GM21825 (cell line): Measurements from ENCODE around the gene STUM.
A peak's percentile ranks its signal among the peaks of the same experiment; 100 is the strongest.

Experiments
- ATAC-seq: cut with Tn5 transposase; IDR thresholded peaks from one replicate; pipeline ENCODE4 v1.9.1; 2021; ENCODE audit warnings: mild to moderate bottlenecking, moderate library complexity; ENCODE audit not compliant: unreplicated experiment

The STUM gene

DNA sequence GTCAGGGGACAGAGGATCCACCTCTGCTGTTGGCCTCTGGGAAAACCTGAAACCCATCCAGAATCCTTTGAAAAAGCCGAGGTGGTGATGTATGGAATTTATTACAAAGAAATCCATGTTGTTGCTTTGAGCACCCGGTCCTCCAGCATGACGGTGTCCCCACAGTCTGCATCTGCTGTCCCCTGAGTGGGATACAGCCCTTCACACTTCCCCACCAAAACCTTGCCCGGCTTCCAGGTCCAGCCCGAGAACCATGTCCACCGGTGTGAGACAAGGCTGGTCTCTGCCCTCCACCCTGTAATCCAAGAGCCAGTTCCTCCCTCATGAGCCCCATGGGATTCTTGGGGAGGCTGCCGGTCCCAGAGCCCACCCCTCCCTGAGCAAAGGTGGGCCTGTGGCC lies 70.5 kb downstream of the STUM start:
- ATAC-seq, result no peak

DNA sequence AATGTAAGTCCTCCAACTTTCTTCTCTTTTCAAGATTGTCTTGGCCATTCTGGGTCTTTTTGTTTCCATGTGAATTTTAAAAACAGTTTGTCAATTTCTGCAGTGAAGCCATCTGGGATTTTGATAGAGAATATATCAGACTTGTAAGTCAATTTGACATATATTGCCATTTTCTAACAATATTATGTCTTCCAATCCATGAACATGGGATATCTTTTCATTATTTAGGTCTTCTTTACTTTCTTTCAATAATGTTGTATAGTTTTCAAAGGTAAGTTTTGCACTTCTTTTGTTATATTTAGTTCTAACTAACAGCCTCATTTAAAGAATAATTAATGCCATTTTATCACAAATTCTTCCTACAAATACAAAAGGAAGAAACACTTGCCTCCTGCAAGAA lies 73.4 kb downstream of the STUM start:
- ATAC-seq, result no peak

DNA sequence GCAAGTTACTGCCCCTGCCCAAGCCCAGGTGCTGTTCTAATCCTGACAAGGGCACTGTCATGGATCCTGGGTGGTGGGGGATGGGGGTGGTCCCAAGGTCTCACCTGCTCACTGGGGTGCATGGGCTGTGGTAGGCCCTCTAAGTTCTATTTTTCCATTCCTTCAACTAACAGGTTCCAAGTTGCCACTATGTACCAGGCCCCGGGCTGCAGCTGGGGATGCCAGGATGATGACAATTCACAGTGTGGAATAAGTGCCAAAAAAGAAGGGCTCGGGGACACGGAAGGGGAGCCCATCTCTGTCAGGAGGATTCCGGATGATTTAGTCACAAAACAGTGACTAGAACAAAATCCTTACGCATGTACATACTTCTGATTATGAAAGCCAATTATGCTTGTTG lies 76.0 kb downstream of the STUM start:
- ATAC-seq, result no peak

- ATAC-seq, result no peak
These were observed 76.8 kb downstream of the STUM start for GRCh38 chr1:226625326-226625725.

GRCh38 chr1:226625832-226626576 lies 77.4 kb downstream of the STUM start:
- peak; percentile 9 for ATAC-seq

GRCh38 chr1:226626577-226626956 lies 78.0 kb downstream of the STUM start:
- ATAC-seq, result peak; percentile 67

GRCh38 chr1:226627050-226627755 lies 78.6 kb downstream of the STUM start:
- no peak for ATAC-seq

DNA sequence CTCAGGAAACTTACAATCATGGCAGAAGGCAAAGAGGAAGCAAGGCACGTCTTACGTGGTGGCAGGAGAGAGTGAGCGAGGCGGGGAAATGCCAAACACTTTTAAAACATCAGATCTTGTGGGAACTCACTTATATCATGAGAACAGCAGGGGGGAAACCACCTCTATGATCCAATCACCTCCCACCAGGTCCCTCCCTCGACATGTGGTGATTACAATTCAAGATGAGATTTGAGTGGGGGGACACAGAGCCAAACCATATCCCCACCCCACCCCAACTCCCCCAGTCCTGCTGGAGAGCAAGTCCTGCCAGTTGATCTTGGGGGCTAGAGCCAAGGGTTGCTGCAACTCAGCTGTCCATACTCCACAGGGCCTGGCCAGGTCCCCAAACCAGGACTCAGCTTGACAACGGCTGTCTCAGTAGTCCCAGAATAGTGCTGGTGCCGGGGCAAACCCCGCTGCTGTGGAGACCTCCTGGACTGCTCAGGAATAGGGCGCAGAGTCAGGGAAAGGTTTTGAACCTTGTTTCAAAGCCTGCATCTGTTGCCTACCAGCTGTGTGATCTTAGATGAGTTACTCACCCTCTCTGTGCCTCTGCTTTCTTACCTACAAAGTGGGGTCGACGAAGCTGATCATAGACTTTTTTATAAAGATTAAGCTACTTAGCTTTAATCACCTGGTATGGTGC lies 79.5 kb downstream of the STUM start:
- no peak for ATAC-seq

DNA sequence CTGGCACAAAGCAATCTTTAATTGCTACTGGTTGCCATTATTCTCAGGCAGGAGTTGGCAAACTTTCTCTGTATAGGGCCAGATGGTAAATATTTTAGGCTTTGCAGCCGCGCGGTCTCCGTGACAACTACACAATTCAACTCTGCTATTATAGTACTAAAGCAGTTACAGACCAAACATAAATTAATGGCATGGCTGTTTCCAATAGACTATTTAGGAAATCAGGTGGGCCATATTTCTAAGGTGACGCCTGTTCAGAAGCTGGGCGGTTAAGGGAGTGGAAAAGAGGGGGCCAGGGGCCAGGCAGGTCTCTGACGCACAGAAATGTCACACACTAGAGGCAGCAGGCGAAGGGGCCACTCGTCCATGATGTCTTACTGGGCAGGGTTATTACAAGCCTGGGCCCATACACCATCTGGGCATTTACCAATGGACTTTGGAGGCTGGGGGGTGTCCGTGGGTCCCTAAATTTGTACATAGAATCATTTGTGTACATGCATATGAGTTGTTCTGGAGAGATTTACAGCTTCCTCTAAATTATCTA lies 80.1 kb downstream of the STUM start:
- no peak for ATAC-seq

GRCh38 chr1:226629210-226629895 lies 80.8 kb downstream of the STUM start:
- no peak for ATAC-seq

DNA sequence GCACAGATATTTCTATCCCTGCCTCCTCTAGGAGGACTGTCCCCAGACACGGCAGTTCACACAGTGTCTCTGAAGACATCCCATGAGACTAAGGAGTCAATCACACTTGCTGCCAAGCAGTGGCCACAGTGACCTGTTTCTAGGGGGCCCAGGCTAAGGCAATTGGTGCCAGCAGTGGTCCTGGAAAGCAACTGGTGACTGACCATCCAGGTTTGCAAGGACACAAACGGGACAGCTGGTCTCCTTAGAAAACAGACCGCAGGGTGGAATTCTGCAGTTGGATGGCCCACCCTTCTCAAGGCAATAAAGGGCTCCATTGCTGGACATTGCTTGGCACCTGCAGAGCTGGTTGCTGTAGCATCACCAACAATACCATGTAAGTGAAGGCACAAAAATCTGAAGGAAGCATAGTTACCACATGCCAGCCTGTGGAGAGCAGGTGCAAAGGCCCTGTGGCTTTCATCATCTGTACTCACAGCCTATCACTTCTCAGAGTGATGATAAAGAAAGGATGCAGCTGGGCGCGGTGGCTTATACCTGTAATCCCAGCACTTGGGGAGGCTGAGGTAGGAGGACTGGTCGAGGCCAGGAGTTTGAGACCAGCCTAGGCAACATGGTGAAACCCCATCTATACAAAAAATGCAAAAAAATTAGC lies 81.5 kb downstream of the STUM start:
- no peak for ATAC-seq

DNA sequence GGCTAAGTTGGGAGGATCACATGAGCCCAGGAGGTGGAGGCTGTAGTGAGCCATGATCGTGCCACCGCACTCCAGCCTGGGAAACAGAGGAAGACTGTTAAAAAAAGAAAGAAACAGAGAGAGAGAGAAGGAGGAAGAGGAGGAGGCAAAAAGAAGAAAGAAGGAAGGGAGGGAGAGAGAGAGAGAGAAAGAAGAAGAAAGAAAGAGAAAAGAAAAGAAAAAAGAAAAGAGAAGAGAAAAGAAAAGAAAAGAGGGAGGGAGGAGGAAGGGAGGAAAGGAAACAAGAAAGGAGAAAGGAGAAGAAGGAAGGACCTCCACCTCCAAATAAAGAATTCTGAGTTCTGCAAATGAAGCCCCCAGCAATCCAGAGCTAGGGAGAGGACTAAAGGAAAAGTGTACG lies 82.0 kb downstream of the STUM start:
- no peak for ATAC-seq

DNA sequence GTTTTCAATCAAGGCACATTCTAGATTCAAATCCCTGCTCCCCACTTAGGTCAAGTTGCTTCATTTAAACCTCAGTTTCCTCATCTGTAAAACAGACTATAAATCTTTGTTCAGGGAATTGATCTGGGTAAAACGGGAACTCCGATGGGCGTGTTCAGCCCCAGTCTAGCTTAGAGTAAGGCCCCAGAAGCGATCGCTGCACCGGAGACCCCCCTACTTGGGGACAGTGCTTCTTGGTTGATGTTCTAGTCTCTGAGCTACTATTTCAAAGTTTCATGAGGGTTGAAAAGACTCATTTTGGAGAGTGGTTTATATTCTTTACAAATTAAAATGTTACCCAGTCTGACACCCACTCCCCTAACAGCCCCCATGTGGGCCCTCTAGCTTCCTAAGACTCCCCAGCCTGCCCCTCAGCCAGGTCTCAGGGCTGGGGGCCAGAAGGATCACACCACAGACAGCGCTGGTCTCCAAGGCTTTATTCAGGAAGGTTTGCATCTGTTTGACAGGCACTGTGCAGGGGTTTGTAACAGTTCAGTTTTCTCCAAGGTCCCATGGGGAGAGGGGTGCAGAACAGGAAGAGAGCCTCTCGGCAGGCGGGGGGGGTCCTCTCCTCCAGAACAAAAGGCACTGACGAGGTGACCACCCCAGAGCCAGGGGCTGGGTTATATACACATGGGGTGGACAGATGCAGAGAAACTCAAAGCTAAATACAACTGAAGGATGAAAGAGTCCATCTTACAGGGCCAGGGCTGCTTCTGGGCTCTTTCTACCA lies 82.9 kb downstream of the STUM start:
- ATAC-seq, result no peak

GRCh38 chr1:226632169-226632879 lies 83.8 kb downstream of the STUM start:
- no peak for ATAC-seq

GRCh38 chr1:226632922-226633351 lies 84.4 kb downstream of the STUM start:
- ATAC-seq, result no peak

- ATAC-seq, result no peak
These were observed 85.1 kb downstream of the STUM start for GRCh38 chr1:226633541-226634165.

DNA sequence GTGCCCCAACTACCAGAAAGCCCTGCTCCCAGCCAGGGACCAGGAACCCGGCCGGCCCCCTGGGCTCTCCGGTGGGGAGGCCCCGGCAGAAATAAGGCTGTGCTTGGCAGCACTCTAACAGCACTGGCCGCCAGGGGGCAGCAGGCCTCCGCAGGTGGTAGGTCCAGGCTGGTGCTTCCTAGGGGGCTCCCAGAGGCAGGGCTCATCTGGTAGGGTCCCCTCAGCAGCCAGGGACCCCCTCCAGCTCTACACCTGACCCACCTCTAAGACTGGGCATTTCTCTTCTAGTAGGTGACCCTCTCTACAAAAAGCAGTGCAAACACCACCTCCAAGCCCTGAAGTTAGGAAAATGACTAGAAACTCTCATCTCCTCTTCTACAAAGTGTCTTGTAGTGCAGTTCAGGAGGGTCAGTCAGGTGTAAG lies 85.6 kb downstream of the STUM start:
- peak; percentile 72 for ATAC-seq

- ATAC-seq, result no peak
These were observed 86.2 kb downstream of the STUM start for GRCh38 chr1:226634611-226635246.
